Neuron (in vitro differentiated cells): ENCODE measurements around the gene MKNK1.
A peak's percentile ranks its signal among the peaks of the same experiment; 100 is the strongest.

Source experiments
- H2AFZ ChIP-seq: one replicate; pipeline ENCODE4 v1.6.1; 2013; ENCODE audit warnings: low read depth, mild to moderate bottlenecking, inconsistent platforms, low read length, moderate library complexity
- H3K27me3 ChIP-seq: one replicate; pipeline ENCODE4 v1.6.1; 2013; ENCODE audit warnings: low read length; ENCODE audit not compliant: insufficient read depth
- H3K36me3 ChIP-seq: one replicate; pipeline ENCODE4 v1.6.1; 2013; ENCODE audit warnings: low read length; ENCODE audit not compliant: insufficient read depth
- H3K4me1 ChIP-seq: one replicate; pipeline ENCODE4 v1.6.1; 2013; ENCODE audit warnings: low read length; ENCODE audit not compliant: insufficient read depth
- H3K4me3 ChIP-seq: 2 replicates; pipeline ENCODE4 v1.5.1; 2013; ENCODE audit warnings: mild to moderate bottlenecking, low read length, moderate library complexity
- H3K9me3 ChIP-seq: one replicate; pipeline ENCODE4 v1.6.1; 2013; ENCODE audit warnings: low read length

The MKNK1 gene

GRCh38 chr1:46638921-46639320 lies 34.9 kb upstream of the MKNK1 start:
- no peaks in the 10 kb centered on the region for H3K27me3 ChIP-seq
- no peak overlapping the region for H2AFZ ChIP-seq
- no peaks in the 10 kb centered on the region for H3K4me1 ChIP-seq
- H3K9me3 ChIP-seq, result no peaks in the 10 kb centered on the region
- H3K4me3 ChIP-seq, result no peak overlapping the region
- peaks cover 63% of the 10 kb centered on the region for H3K36me3 ChIP-seq

- Histone ChIP-seq H2AFZ (no peak overlapping the region), H3K9me3 (no peaks in the 10 kb centered on the region), H3K36me3 (peaks cover 61% of the 10 kb centered on the region), H3K4me1 (no peaks in the 10 kb centered on the region), H3K27me3 (no peaks in the 10 kb centered on the region), H3K4me3 (no peak overlapping the region)
Measured at GRCh38 chr1:46637444-46638083, 33.5 kb upstream of the MKNK1 start.

GRCh38 chr1:46635205-46635604 lies 31.1 kb upstream of the MKNK1 start:
- Histone ChIP-seq H3K4me1 (no peaks in the 10 kb centered on the region), H3K36me3 (peaks cover 66% of the 10 kb centered on the region), H3K4me3 (no peak overlapping the region), H3K9me3 (no peaks in the 10 kb centered on the region), H2AFZ (no peak overlapping the region), H3K27me3 (no peaks in the 10 kb centered on the region)

GRCh38 chr1:46630719-46631118 lies 26.7 kb upstream of the MKNK1 start:
- no peaks in the 10 kb centered on the region for H3K4me1 ChIP-seq
- H3K4me3 ChIP-seq, result no peak overlapping the region
- H3K9me3 ChIP-seq, result no peaks in the 10 kb centered on the region
- no peak overlapping the region for H2AFZ ChIP-seq
- peaks cover 45% of the 10 kb centered on the region for H3K36me3 ChIP-seq
- H3K27me3 ChIP-seq, result no peaks in the 10 kb centered on the region

DNA sequence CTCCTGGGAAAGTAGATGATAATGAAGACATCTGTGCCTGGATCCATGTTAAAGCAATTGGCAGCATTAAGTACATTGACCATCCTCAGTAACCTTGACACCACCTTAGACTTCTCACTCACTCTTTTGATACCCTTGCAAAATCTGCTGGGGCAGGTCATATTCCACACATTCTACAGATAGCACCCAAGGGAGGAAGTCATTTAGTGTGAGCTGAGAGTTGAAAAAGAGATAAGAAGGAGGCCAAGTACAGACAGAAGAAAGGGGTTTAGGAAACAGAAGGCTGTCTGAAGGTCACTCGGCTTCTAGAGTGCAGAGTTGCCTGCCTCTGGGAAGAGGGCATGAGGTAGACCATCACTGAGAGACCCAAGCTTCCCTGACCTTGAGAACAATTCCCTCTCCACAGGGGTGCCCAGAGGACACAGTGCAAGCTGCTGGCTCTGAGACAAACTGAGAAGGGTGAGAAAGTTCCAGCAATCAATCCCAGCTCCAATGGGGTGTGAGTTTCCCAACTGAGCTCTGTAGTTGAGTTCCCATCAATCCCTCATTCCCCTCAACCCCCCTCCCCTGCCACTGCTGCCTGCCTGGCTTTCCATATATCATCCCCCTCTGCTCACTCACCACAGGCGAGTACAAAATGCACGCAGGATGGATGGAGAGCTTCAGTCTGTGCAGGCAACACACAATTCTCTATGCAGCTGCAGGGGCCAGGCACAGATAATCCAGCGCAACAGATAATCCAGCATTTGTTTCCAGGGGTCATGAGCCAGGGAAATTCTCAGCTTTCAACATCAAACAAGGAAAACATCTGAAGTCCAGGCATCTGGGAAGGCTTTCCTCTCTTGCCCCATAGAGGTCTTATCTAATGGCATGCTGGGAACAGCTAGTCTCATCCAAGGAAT lies 19.9 kb upstream of the MKNK1 start:
- no peaks in the 10 kb centered on the region for H3K27me3 ChIP-seq
- H2AFZ ChIP-seq, result no peak overlapping the region
- peaks cover 2% of the 10 kb centered on the region for H3K36me3 ChIP-seq
- H3K4me3 ChIP-seq, result no peak overlapping the region
- peaks cover 6% of the 10 kb centered on the region for H3K4me1 ChIP-seq
- H3K9me3 ChIP-seq, result no peaks in the 10 kb centered on the region

- Histone ChIP-seq H3K4me1 (peaks cover 6% of the 10 kb centered on the region), H3K9me3 (no peaks in the 10 kb centered on the region), H3K4me3 (no peak overlapping the region), H2AFZ (no peak overlapping the region), H3K27me3 (peaks cover 4% of the 10 kb centered on the region), H3K36me3 (no peaks in the 10 kb centered on the region)
Measured at GRCh38 chr1:46622344-46622743, 18.3 kb upstream of the MKNK1 start.

- Histone ChIP-seq H2AFZ (no peak overlapping the region), H3K4me3 (no peak overlapping the region), H3K27me3 (peaks cover 4% of the 10 kb centered on the region), H3K9me3 (no peaks in the 10 kb centered on the region), H3K36me3 (no peaks in the 10 kb centered on the region), H3K4me1 (peaks cover 6% of the 10 kb centered on the region)
Measured at GRCh38 chr1:46621930-46622329, 17.9 kb upstream of the MKNK1 start.

GRCh38 chr1:46619656-46620258 lies 15.7 kb upstream of the MKNK1 start:
- no peak overlapping the region for H2AFZ ChIP-seq
- no peaks in the 10 kb centered on the region for H3K36me3 ChIP-seq
- no peak overlapping the region for H3K4me3 ChIP-seq
- peaks cover 11% of the 10 kb centered on the region for H3K4me1 ChIP-seq
- H3K27me3 ChIP-seq, result peaks cover 4% of the 10 kb centered on the region
- H3K9me3 ChIP-seq, result no peaks in the 10 kb centered on the region

GRCh38 chr1:46618754-46619415 lies 14.8 kb upstream of the MKNK1 start:
- no peak overlapping the region for H3K4me3 ChIP-seq
- H3K4me1 ChIP-seq, result peaks cover 9% of the 10 kb centered on the region
- no peaks in the 10 kb centered on the region for H3K9me3 ChIP-seq
- H3K36me3 ChIP-seq, result no peaks in the 10 kb centered on the region
- peaks cover 4% of the 10 kb centered on the region for H3K27me3 ChIP-seq
- no peak overlapping the region for H2AFZ ChIP-seq

- Histone ChIP-seq H3K27me3 (peaks cover 4% of the 10 kb centered on the region), H3K9me3 (no peaks in the 10 kb centered on the region), H2AFZ (no peak overlapping the region), H3K36me3 (no peaks in the 10 kb centered on the region), H3K4me1 (peaks cover 15% of the 10 kb centered on the region), H3K4me3 (no peak overlapping the region)
Measured at GRCh38 chr1:46617833-46618232, 13.8 kb upstream of the MKNK1 start.

GRCh38 chr1:46617108-46617800 lies 13.2 kb upstream of the MKNK1 start:
- Histone ChIP-seq H3K36me3 (no peaks in the 10 kb centered on the region), H3K9me3 (no peaks in the 10 kb centered on the region), H2AFZ (peak overlapping the region; percentile 92), H3K4me3 (peak overlapping the region; percentile 74), H3K27me3 (peaks cover 4% of the 10 kb centered on the region), H3K4me1 (peaks cover 15% of the 10 kb centered on the region)

DNA sequence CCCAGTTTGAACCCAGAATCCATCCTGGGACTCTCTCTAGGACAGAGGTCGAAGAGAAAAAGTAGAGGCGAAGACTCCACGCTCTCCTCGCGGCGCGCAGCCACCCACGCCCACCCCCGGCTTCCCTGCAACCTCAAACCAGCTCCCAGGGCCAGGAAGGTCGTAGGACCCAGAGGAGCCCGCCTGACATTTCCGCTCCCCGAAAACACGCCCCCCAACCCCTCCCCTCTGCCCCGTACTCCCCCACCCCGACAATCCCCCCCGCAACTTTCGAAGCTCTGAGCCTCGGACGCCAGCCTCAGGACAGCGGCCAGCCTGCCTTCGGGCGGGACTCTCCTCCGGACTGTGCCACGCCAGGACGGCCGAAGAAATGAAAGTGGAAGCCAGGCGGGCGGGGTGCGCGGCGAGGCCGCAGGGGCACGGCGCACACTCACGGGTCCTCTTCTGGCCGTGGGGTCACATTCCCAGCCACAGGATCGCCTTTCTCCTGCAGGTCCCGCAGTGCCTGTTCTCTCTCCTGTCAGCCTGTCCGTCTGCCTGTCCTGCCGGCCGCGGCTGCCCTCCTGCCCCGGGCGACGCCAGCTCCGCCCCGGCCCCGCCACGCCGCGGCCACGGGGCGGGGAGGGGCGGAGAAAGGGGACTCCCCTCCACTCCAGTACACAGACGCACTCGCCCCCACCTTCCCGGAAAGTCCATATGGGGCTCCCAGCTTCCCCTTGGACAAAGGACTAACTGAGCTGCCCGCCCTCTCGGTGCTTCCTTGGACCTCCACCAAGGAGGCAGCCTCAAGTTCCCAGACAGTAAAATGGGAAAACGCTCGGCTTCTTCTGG lies 12.4 kb upstream of the MKNK1 start, which contains the start of gene MOB3C:
Gene MOB3C, minus strand, starts transcription at position 535 of the 831 bp plus-strand sequence. CDS start 3,490 bp downstream, outside the sequence.
- Histone ChIP-seq H3K36me3 (no peaks in the 10 kb centered on the region), H3K9me3 (no peaks in the 10 kb centered on the region), H2AFZ (peak within 1 kb of the TSS; percentile 92), H3K4me1 (peaks cover 15% of the 10 kb centered on the region), H3K27me3 (peaks cover 4% of the 10 kb centered on the region), H3K4me3 (peak within 1 kb of the TSS; percentile 74)
